ENCODE results near the gene NPPB. TPM values are rescaled to one million over a fixed set of nuclear protein-coding genes. Genes with fewer than 3 reads are reported as not detected.
"Not testable (repeated sequence)": the region's sequence is repeated elsewhere in the genome, so short reads cannot be mapped to it uniquely, and the experiment has no call there.

NPPB gene
- total RNA-seq, 2 donors from 2014 or later = not detected

- H3K4me1 ChIP-seq = no peaks in the 10 kb centered on the region
- intact Hi-C loops (cut with DNase I) = no loop called here
- ATAC-seq = no peak
Observed at GRCh38 chr1:11898086-11898785, 39.5 kb upstream of the NPPB start.

GRCh38 chr1:11894501-11894900, 35.8 kb upstream of the NPPB start:
- intact Hi-C loops (cut with DNase I) = loop anchor here (5.0 kb wide), 1 partner anchor 57 kb away; no protein-coding TSS in a partner anchor
- not testable (repeated sequence) for H3K4me1 ChIP-seq; H3K9me3 ChIP-seq; H3K27ac ChIP-seq; H3K4me3 ChIP-seq; ATAC-seq; DNase-seq; H3K36me3 ChIP-seq (replicated peaks in 1 of 2; ENCODE audit: insufficient read depth in 1 of 2, low read depth in 2 of 2)
- WGBS, 2 donors = 15 to 39% methylated on average over 1 of the region's 1 CpG
- H3K27me3 ChIP-seq = peaks cover 0 to 11% of the 10 kb centered on the region in 2 donors

More at GRCh38 chr1:11898086-11898785, 39.5 kb upstream of the NPPB start:
- no peaks in the 10 kb centered on the region for H3K36me3 ChIP-seq (replicated peaks in 1 of 2; ENCODE audit: insufficient read depth in 1 of 2, low read depth in 2 of 2)
- peaks cover 0 to 17% of the 10 kb centered on the region in 2 donors for H3K27me3 ChIP-seq
- H3K27ac ChIP-seq = no peak overlapping the region
- H3K4me3 ChIP-seq = no peak overlapping the region
- TF ChIP-seq CTCF (IDR thresholded peaks at IDR 0.05) (no peak), POLR2A (IDR thresholded peaks at IDR 0.05) (no peak)
- no peak for DNase-seq
- 20 to 38% methylated on average over 9 to 29 of the region's 38 CpGs for WGBS, 2 donors
- H3K9me3 ChIP-seq = no peaks in the 10 kb centered on the region

DNA sequence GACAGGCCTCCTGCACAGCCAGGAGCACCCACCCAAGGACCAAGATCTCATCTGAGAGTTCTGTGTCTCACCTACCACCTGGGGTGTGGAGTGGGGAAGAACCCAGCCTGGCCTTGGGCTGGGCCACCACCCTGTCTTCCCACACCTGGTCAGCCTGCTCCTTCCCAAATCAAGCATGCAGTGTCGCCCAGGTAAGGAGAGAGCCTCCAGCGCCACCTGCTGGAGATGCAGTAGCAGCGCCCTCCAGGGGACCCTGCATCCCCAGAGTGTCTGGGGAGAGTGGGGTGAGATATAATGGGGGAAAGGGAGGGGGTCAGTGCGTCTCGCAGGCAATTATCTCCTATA, 35.1 kb upstream of the NPPB start:
- WGBS, 2 donors = 0% methylated on average over 2 to 5 of the region's 5 CpGs
- Histone ChIP-seq H3K9me3 (no peaks in the 10 kb centered on the region), H3K4me3 (no peak overlapping the region), H3K4me1 (no peaks in the 10 kb centered on the region), H3K27ac (no peak overlapping the region), H3K27me3 (peaks cover 0 to 5% of the 10 kb centered on the region in 2 donors), H3K36me3 (replicated peaks in 1 of 2; ENCODE audit: insufficient read depth in 1 of 2, low read depth in 2 of 2) (no peaks in the 10 kb centered on the region)
- ATAC-seq (peak; percentile 88), DNase-seq (peak; percentile 63 to 73 (median 68))
- intact Hi-C loops (cut with DNase I) = loop anchor here (5.0 kb wide), 1 partner anchor 57 kb away; no protein-coding TSS in a partner anchor
- no peak for TF ChIP-seq POLR2A (IDR thresholded peaks at IDR 0.05)
- TF ChIP-seq CTCF (IDR thresholded peaks at IDR 0.05) = peak; percentile 80 to 90 (median 84)

GRCh38 chr1:11891433-11892186, 32.9 kb upstream of the NPPB start:
- Histone ChIP-seq H3K9me3 (no peaks in the 10 kb centered on the region), H3K4me1 (no peaks in the 10 kb centered on the region), H3K4me3 (no peak overlapping the region), H3K27ac (no peak overlapping the region), H3K36me3 (replicated peaks in 1 of 2; ENCODE audit: insufficient read depth in 1 of 2, low read depth in 2 of 2) (no peaks in the 10 kb centered on the region), H3K27me3 (no peaks in the 10 kb centered on the region)
- no peak for DNase-seq
- no peak for ATAC-seq
- 62 to 69% methylated on average over 6 of the region's 6 CpGs for WGBS, 2 donors
- TF ChIP-seq POLR2A (IDR thresholded peaks at IDR 0.05) (no peak), CTCF (IDR thresholded peaks at IDR 0.05) (no peak)
- intact Hi-C loops (cut with DNase I) = loop anchor here (5.0 kb wide), 1 partner anchor 54 kb away; no protein-coding TSS in a partner anchor

DNA sequence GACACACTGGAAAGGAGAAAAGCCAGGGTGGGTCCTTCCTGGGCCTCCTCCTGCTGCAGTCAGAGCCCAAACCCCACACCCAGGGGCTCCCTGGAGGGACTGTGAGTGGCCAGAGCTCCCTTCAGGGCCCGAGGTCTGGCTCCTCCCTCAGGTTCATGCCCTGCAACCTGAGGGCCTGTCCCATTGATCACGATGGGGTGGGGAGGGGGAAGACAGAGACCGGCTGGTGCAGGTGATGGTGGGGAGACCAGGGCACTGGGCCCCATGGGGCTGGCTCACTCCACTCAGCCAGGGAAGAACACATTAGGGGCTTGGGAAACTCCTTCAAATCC, 30.1 kb upstream of the NPPB start:
- no peaks in the 10 kb centered on the region for H3K36me3 ChIP-seq (replicated peaks in 1 of 2; ENCODE audit: insufficient read depth in 1 of 2, low read depth in 2 of 2)

More for the DNA sequence above, 30.1 kb upstream of the NPPB start:
- WGBS, 2 donors = 51% methylated on average over 3 of the region's 3 CpGs; no CpG with 5 or more reads in 1 of the 2 donors
- intact Hi-C loops (cut with DNase I) = no loop called here
- TF ChIP-seq POLR2A (IDR thresholded peaks at IDR 0.05) (no peak), CTCF (IDR thresholded peaks at IDR 0.05) (no peak)
- no peak overlapping the region for H3K4me3 ChIP-seq
- no peak for DNase-seq
- H3K27me3 ChIP-seq = no peaks in the 10 kb centered on the region
- H3K27ac ChIP-seq = no peak overlapping the region
- H3K4me1 ChIP-seq = no peaks in the 10 kb centered on the region
- no peak for ATAC-seq
- H3K9me3 ChIP-seq = no peaks in the 10 kb centered on the region
